Stimulated activated CD4-positive, alpha-beta T cell treated with anti-CD3 and anti-CD28 coated beads, Interleukin-15, amount 100 ng/mL, for 24 hours (primary cell): ENCODE measurements around the gene SLC25A5.
"Not testable (repeated sequence)": the region's sequence is repeated elsewhere in the genome, so short reads cannot be mapped to it uniquely, and the experiment has no call there.

Experiments used
- DNase-seq: peaks from one replicate; pipeline ENCODE4 v3.0.0-alpha.2; 2020

The SLC25A5 gene

GRCh38 chrX:119478504-119478903, 10.3 kb downstream of the SLC25A5 start:
- no peak for DNase-seq

- no peak for DNase-seq
These were observed 11.6 kb downstream of the SLC25A5 start for GRCh38 chrX:119479845-119480244.

- no peak for DNase-seq
These were observed 13.1 kb downstream of the SLC25A5 start for GRCh38 chrX:119481323-119481801.

GRCh38 chrX:119482041-119482440, 13.8 kb downstream of the SLC25A5 start:
- DNase-seq, result no peak

GRCh38 chrX:119482481-119483480, 14.5 kb downstream of the SLC25A5 start:
- DNase-seq, result peak; percentile 78

- no peak for DNase-seq
These were observed 18.5 kb downstream of the SLC25A5 start for GRCh38 chrX:119486745-119487144.

- not testable (repeated sequence) for DNase-seq
These were observed 19.5 kb downstream of the SLC25A5 start for GRCh38 chrX:119487766-119488165.

GRCh38 chrX:119488749-119489148, 20.5 kb downstream of the SLC25A5 start:
- peak; percentile 50 for DNase-seq

- no peak for DNase-seq
These were observed 21.2 kb downstream of the SLC25A5 start for GRCh38 chrX:119489212-119490074.

GRCh38 chrX:119492463-119492862, 24.2 kb downstream of the SLC25A5 start:
- no peak for DNase-seq

- not testable (repeated sequence) for DNase-seq
These were observed 25.7 kb downstream of the SLC25A5 start for GRCh38 chrX:119493851-119494495.

- no peak for DNase-seq
These were observed 27.8 kb downstream of the SLC25A5 start for GRCh38 chrX:119495734-119496726.

GRCh38 chrX:119497185-119497584, 28.9 kb downstream of the SLC25A5 start:
- DNase-seq, result no peak

GRCh38 chrX:119500061-119500800, 32.0 kb downstream of the SLC25A5 start:
- DNase-seq, result no peak

GRCh38 chrX:119501511-119502148, 33.4 kb downstream of the SLC25A5 start:
- DNase-seq, result no peak

- peak; percentile 6 for DNase-seq
These were observed 34.7 kb downstream of the SLC25A5 start for GRCh38 chrX:119502727-119503483.

GRCh38 chrX:119503484-119503861, 35.2 kb downstream of the SLC25A5 start:
- no peak for DNase-seq

GRCh38 chrX:119505145-119505544, 36.9 kb downstream of the SLC25A5 start:
- not testable (repeated sequence) for DNase-seq

- DNase-seq, result no peak
These were observed 37.7 kb downstream of the SLC25A5 start for GRCh38 chrX:119505945-119506344.
